HEK293 (cell line): Measurements from ENCODE around the gene NCOA6.

Source experiments
- ATF2 ChIP-seq: fragments of 450-650 bp; formaldehyde crosslinking; IDR thresholded peaks from 2 replicates; pipeline ENCODE4 v1.5.1; 2016; ENCODE audit warnings: missing biosample characterization, missing genetic modification characterization, low read depth
- CTCF ChIP-seq: fragments of 450-650 bp; formaldehyde crosslinking; IDR thresholded peaks from 2 replicates; pipeline ENCODE4 v1.5.1; 2016; ENCODE audit warnings: missing biosample characterization, missing genetic modification characterization
- ELK4 ChIP-seq: IDR thresholded peaks from 2 replicates; pipeline ENCODE4 v1.6.1; 2011; ENCODE audit warnings: mild to moderate bottlenecking, low read depth, low read length, borderline replicate concordance
- KLF16 ChIP-seq: fragments of 450-650 bp; formaldehyde crosslinking; IDR thresholded peaks from 2 replicates; pipeline ENCODE4 v1.5.1; 2017; ENCODE audit warnings: missing biosample characterization, missing genetic modification characterization
- PRDM4 ChIP-seq: fragments of 450-650 bp; formaldehyde crosslinking; IDR thresholded peaks from 2 replicates; pipeline ENCODE4 v1.5.1; 2017; ENCODE audit warnings: missing biosample characterization, missing genetic modification characterization
- REPIN1 ChIP-seq: fragments of 450-650 bp; formaldehyde crosslinking; IDR thresholded peaks from 2 replicates; pipeline ENCODE4 v1.5.1; 2017; ENCODE audit warnings: missing biosample characterization, missing genetic modification characterization, low read depth
- TCF7L2 ChIP-seq: IDR thresholded peaks from 2 replicates; pipeline ENCODE4 v1.6.1; 2011; ENCODE audit warnings: low read depth, mild to moderate bottlenecking, inconsistent platforms, low read length, moderate library complexity, borderline replicate concordance
- YY1 ChIP-seq: fragments of 450-650 bp; formaldehyde crosslinking; IDR thresholded peaks from 2 replicates; pipeline ENCODE4 v1.5.1; 2018; ENCODE audit warnings: missing biosample characterization, missing genetic modification characterization
- ZNF449 ChIP-seq: fragments of 450-650 bp; formaldehyde crosslinking; IDR thresholded peaks from 2 replicates; pipeline ENCODE4 v1.5.1; 2017; ENCODE audit warnings: missing biosample characterization, mild to moderate bottlenecking, missing genetic modification characterization, moderate library complexity
- ZNF639 ChIP-seq: fragments of 450-650 bp; formaldehyde crosslinking; IDR thresholded peaks from 2 replicates; pipeline ENCODE4 v1.5.1; 2016; ENCODE audit warnings: missing biosample characterization, missing genetic modification characterization
- ZNF792 ChIP-seq: fragments of 450-650 bp; formaldehyde crosslinking; IDR thresholded peaks from 2 replicates; pipeline ENCODE4 v1.5.1; 2016; ENCODE audit warnings: missing biosample characterization, missing genetic modification characterization

GRCh38 chr20:34768096-34768495 lies 57.4 kb downstream of the NCOA6 start:
- TF ChIP-seq ELK4 (no peak), YY1 (tag by site-specific recombination) (no peak), KLF16 (no peak), CTCF (tag by site-specific recombination) (no peak), ZNF639 (no peak), PRDM4 (tag by site-specific recombination) (no peak), ZNF792 (no peak), REPIN1 (tag by site-specific recombination) (no peak), ZNF449 (tag by site-specific recombination) (no peak), TCF7L2 (no peak), ATF2 (tag by site-specific recombination) (no peak)
